DOHH2 (cell line): ENCODE results near the gene IKZF3.
"Not testable (repeated sequence)": the region's sequence is repeated elsewhere in the genome, so short reads cannot be mapped to it uniquely, and the experiment has no call there.

Experiments used
- H3F3A ChIP-seq: fragments of 200-600 bp; sonication (generic), shearing (Covaris generic); 2 replicates; pipeline ENCODE4 v1.6.0; 2016; ENCODE audit warnings: antibody characterized with exemption, mild to moderate bottlenecking; ENCODE audit not compliant: control insufficient read depth, insufficient read depth
- H3K27ac ChIP-seq: fragments of 200-600 bp; sonication (generic); 2 replicates; pipeline ENCODE4 v1.5.1; 2014; ENCODE audit warnings: low read depth, mild to moderate bottlenecking, low read length, moderate library complexity
- H3K27me3 ChIP-seq: fragments of 200-600 bp; sonication (generic); 2 replicates; pipeline ENCODE4 v1.6.1; 2014; ENCODE audit warnings: mild to moderate bottlenecking, low read length, mixed read lengths; ENCODE audit not compliant: control insufficient read depth
- H3K36me3 ChIP-seq: fragments of 200-600 bp; sonication (generic); 2 replicates; pipeline ENCODE4 v1.6.1; 2014; ENCODE audit warnings: mild to moderate bottlenecking, low read length, moderate library complexity, mixed read lengths; ENCODE audit not compliant: control insufficient read depth
- H3K4me1 ChIP-seq: fragments of 200-600 bp; sonication (generic); 2 replicates; pipeline ENCODE4 v1.6.1; 2014; ENCODE audit warnings: mild to moderate bottlenecking, low read length, mixed read lengths; ENCODE audit not compliant: control insufficient read depth
- H3K4me2 ChIP-seq: fragments of 200-600 bp; sonication (generic); 2 replicates; pipeline ENCODE4 v1.6.0; 2014; ENCODE audit warnings: mild to moderate bottlenecking, low read length, moderate library complexity
- H3K4me3 ChIP-seq: fragments of 200-600 bp; sonication (generic); 2 replicates; pipeline ENCODE4 v1.5.1; 2014; ENCODE audit warnings: mild to moderate bottlenecking, low read length, mixed read lengths
- H3K79me2 ChIP-seq: fragments of 200-600 bp; sonication (generic); 2 replicates; pipeline ENCODE4 v1.6.1; 2014; ENCODE audit warnings: mild to moderate bottlenecking, low read length, mixed read lengths; ENCODE audit not compliant: control insufficient read depth
- H3K9me2 ChIP-seq: fragments of 200-600 bp; sonication (generic); replicated peaks from 2 replicates; pipeline ENCODE4 v1.6.1; 2014; ENCODE audit warnings: mild to moderate bottlenecking, low read length, mixed read lengths; ENCODE audit not compliant: control insufficient read depth
- H3K9me3 ChIP-seq: fragments of 200-600 bp; sonication (generic); 2 replicates; pipeline ENCODE4 v1.6.1; 2014; ENCODE audit warnings: antibody characterized with exemption, low read length, mixed read lengths; ENCODE audit not compliant: control insufficient read depth, insufficient read depth
- H4K20me1 ChIP-seq: fragments of 200-600 bp; sonication (generic); 2 replicates; pipeline ENCODE4 v1.6.0; 2014; ENCODE audit warnings: low read depth, mild to moderate bottlenecking, antibody characterized with exemption, low read length, moderate library complexity; ENCODE audit not compliant: control insufficient read depth, insufficient read depth
- CTCF ChIP-seq: fragments of 200-600 bp; sonication (generic); IDR thresholded peaks from one replicate; pipeline ENCODE4 v1.5.1; 2014; ENCODE audit warnings: antibody characterized with exemption, mild to moderate bottlenecking, low read depth, low read length; ENCODE audit not compliant: poor library complexity, severe bottlenecking
- EZH2phosphoT487 ChIP-seq: fragments of 200-600 bp; sonication (generic); IDR thresholded peaks from 2 replicates; pipeline ENCODE4 v1.6.1; 2017; ENCODE audit warnings: borderline replicate concordance, mild to moderate bottlenecking, antibody characterized with exemption, low read length, moderate library complexity, mixed read lengths

The IKZF3 gene

GRCh38 chr17:39715375-39716072, 148.6 kb downstream of the IKZF3 start:
- Histone ChIP-seq H3K27me3 (no peaks in the 10 kb centered on the region), H3F3A (no peaks in the 10 kb centered on the region), H3K4me3 (no peak overlapping the region), H3K4me1 (no peaks in the 10 kb centered on the region), H3K9me3 (no peaks in the 10 kb centered on the region), H3K9me2 (no peaks in the 10 kb centered on the region), H3K4me2 (no peak overlapping the region), H3K79me2 (no peaks in the 10 kb centered on the region), H4K20me1 (no peaks in the 10 kb centered on the region), H3K27ac (no peak overlapping the region), H3K36me3 (no peaks in the 10 kb centered on the region)
- TF ChIP-seq EZH2phosphoT487: no peak
- TF ChIP-seq CTCF: no peak

GRCh38 chr17:39714234-39714633, 149.9 kb downstream of the IKZF3 start:
- Histone ChIP-seq H3K4me1 (peaks cover 1% of the 10 kb centered on the region), H3K4me3 (no peak overlapping the region), H3K9me2 (no peaks in the 10 kb centered on the region), H4K20me1 (no peaks in the 10 kb centered on the region), H3K9me3 (no peaks in the 10 kb centered on the region), H3K36me3 (no peaks in the 10 kb centered on the region), H3K27me3 (no peaks in the 10 kb centered on the region), H3F3A (no peaks in the 10 kb centered on the region), H3K79me2 (no peaks in the 10 kb centered on the region), H3K4me2 (no peak overlapping the region), H3K27ac (no peak overlapping the region)
- no peak for TF ChIP-seq EZH2phosphoT487

- no peak for TF ChIP-seq EZH2phosphoT487
- TF ChIP-seq CTCF: no peak
- H3K79me2 ChIP-seq: no peaks in the 10 kb centered on the region
- no peak overlapping the region for H3K4me3 ChIP-seq
- H3K4me1 ChIP-seq: peaks cover 14% of the 10 kb centered on the region
- no peaks in the 10 kb centered on the region for H4K20me1 ChIP-seq
- no peaks in the 10 kb centered on the region for H3K9me3 ChIP-seq
- no peak overlapping the region for H3K27ac ChIP-seq
- H3K4me2 ChIP-seq: no peak overlapping the region
- no peaks in the 10 kb centered on the region for H3K27me3 ChIP-seq
- no peaks in the 10 kb centered on the region for H3K36me3 ChIP-seq
- no peaks in the 10 kb centered on the region for H3F3A ChIP-seq
- H3K9me2 ChIP-seq: no peaks in the 10 kb centered on the region
Measured at GRCh38 chr17:39711851-39712250, 152.3 kb downstream of the IKZF3 start.

- not testable (repeated sequence) for H3K4me3 ChIP-seq, H3K27ac ChIP-seq, H3K36me3 ChIP-seq, H4K20me1 ChIP-seq, H3K9me2 ChIP-seq, H3F3A ChIP-seq, H3K9me3 ChIP-seq, H3K79me2 ChIP-seq, H3K4me2 ChIP-seq, H3K27me3 ChIP-seq
- H3K4me1 ChIP-seq: peaks cover 15% of the 10 kb centered on the region
Measured at GRCh38 chr17:39711071-39711470, 153.0 kb downstream of the IKZF3 start.
